K562 (cell line): ENCODE measurements around the gene RTN4. TPM values are rescaled to one million over a fixed set of nuclear protein-coding genes. Genes with fewer than 3 reads are reported as not detected.

Source experiments
- ATAC-seq: fragments of 200-7000 bp; cut with Tn5 transposase; 3 replicates; pipeline ENCODE4 v1.9.1; 2020; ENCODE audit warnings: moderate library complexity
- BruUV-seq: library from RNA; stranded (reverse); fragments of 400-500 nt; replicated peaks from 2 replicates; lab custom pipeline; 2021; lab: Mats Ljungman, UMichigan
- CTCF ChIA-PET: fragments of 300-600 bp; formaldehyde crosslinking; extraction: SDS; loops from one replicate; lab custom pipeline; 2021; ENCODE audit warnings: low intra/inter-chr PET ratio; lab: Yijun Ruan, JAX
- POLR2A ChIA-PET: fragments of 300-600, 350-650 bp; sonication (Branson Sonifier 250); formaldehyde crosslinking; extraction: SDS; loops from one replicate; lab custom pipeline; 2021; ENCODE audit warnings: antibody characterized with exemption, inconsistent platforms; lab: Yijun Ruan, JAX
- DNase-seq, 4 experiments: peaks; one replicate each; pipeline versions ENCODE4 v3.0.0 to v3.0.0-alpha.2; 2011 to 2018; ENCODE audit warnings: low spot score in 3 of 4, mixed read lengths in 3 of 4; ENCODE audit errors: extremely low read depth in 1 of 4
- FAIRE-seq: peaks from 2 replicates; lab custom pipeline; 2011; peaks lifted over from hg19 to GRCh38; lab: Jason Lieb, UNC
- H2AFZ ChIP-seq: 2 replicates; pipeline ENCODE4 v1.6.0; 2011; ENCODE audit warnings: low read depth, low read length, control low read depth, inconsistent platforms
- H3K27ac ChIP-seq: fragments of 200-600 bp; 3 replicates; pipeline ENCODE4 v1.8.0; 2011; ENCODE audit warnings: low read depth, mild to moderate bottlenecking, control low read depth, inconsistent platforms, low read length, moderate library complexity, mixed read lengths; ENCODE audit errors: extremely low read depth
- H3K27me3 ChIP-seq, 2 experiments: fragments of 300-600 bp in 1 of 2; 2 replicates in 1 of 2; 3 replicates in 1 of 2; pipeline versions ENCODE4 v1.6.0 to v1.8.0; 2011; ENCODE audit warnings: inconsistent platforms in 2 of 2, low read length in 2 of 2, mild to moderate bottlenecking in 1 of 2, mixed read lengths in 1 of 2, moderate library complexity in 1 of 2; ENCODE audit not compliant: control insufficient read depth in 2 of 2, insufficient read depth in 2 of 2
- H3K36me3 ChIP-seq: fragments of 300-600 bp; 3 replicates; pipeline ENCODE4 v1.8.0; 2011; ENCODE audit warnings: mild to moderate bottlenecking, low read length, inconsistent platforms; ENCODE audit not compliant: control insufficient read depth, insufficient read depth
- H3K4me1 ChIP-seq, 2 experiments: fragments of 200-600 bp in 1 of 2; replicated peaks in 1 of 2; 2 replicates in 1 of 2; 3 replicates in 1 of 2; pipeline versions ENCODE4 v1.5.1 to v1.8.0; 2011; ENCODE audit warnings: inconsistent platforms in 2 of 2, low read length in 2 of 2, mild to moderate bottlenecking in 1 of 2, mixed read lengths in 1 of 2, moderate library complexity in 1 of 2; ENCODE audit not compliant: control insufficient read depth in 2 of 2, insufficient read depth in 2 of 2
- H3K4me2 ChIP-seq: 2 replicates; pipeline ENCODE4 v1.6.1; 2011; ENCODE audit warnings: low read length, control low read depth, inconsistent platforms, mixed read lengths; ENCODE audit not compliant: insufficient read depth
- H3K4me3 ChIP-seq: fragments of 200-600 bp; sonication (generic), shearing (Covaris generic); 2 replicates; pipeline ENCODE4 v1.5.1; 2016; ENCODE audit warnings: control low read depth, inconsistent platforms
- H3K79me2 ChIP-seq: fragments of 200-600 bp; 3 replicates; pipeline ENCODE4 v1.8.0; 2011; ENCODE audit warnings: low read length, inconsistent platforms; ENCODE audit not compliant: control insufficient read depth, insufficient read depth
- H3K9ac ChIP-seq, 2 experiments: 2 replicates each; pipeline versions ENCODE4 v1.6.0 to v1.6.1; 2011; ENCODE audit warnings: low read depth in 2 of 2, low read length in 2 of 2, control low read depth in 1 of 2, inconsistent platforms in 1 of 2, mild to moderate bottlenecking in 1 of 2, mixed read lengths in 1 of 2; ENCODE audit not compliant: insufficient read depth in 1 of 2
- H3K9me1 ChIP-seq: one replicate; pipeline ENCODE4 v1.6.0; 2011; ENCODE audit warnings: inconsistent platforms, mild to moderate bottlenecking, low read length, moderate library complexity; ENCODE audit not compliant: control insufficient read depth, insufficient read depth
- H3K9me3 ChIP-seq: replicated peaks from 2 replicates; pipeline ENCODE4 v1.5.1; 2011; ENCODE audit warnings: low read depth, low read length, inconsistent platforms; ENCODE audit not compliant: control insufficient read depth, insufficient read depth
- H4K20me1 ChIP-seq: replicated peaks from 2 replicates; pipeline ENCODE4 v1.6.1; 2011; ENCODE audit warnings: low read length, inconsistent platforms, mixed read lengths; ENCODE audit not compliant: control insufficient read depth, insufficient read depth
- HMG20A ChIP-seq: fragments of 450-650 bp; formaldehyde crosslinking; conservative IDR thresholded peaks from 2 replicates; pipeline ENCODE4 v1.4.0; 2020; ENCODE audit warnings: mild to moderate bottlenecking, mixed read lengths
- MGA ChIP-seq: fragments of 450-650 bp; IDR thresholded peaks from 2 replicates; pipeline ENCODE4 v1.6.1; 2016; ENCODE audit warnings: mild to moderate bottlenecking, moderate library complexity
- WGBS: fragments of 100-300 bp; shearing (Covaris generic); methylation state at CpG from one replicate; pipeline ENCODE4 v1.1.6; 2016; ENCODE audit warnings: low coverage, mixed read lengths; ENCODE audit not compliant: insufficient coverage; ENCODE audit errors: missing lambda C conversion rate; 5-methylcytosine and 5-hydroxymethylcytosine counted together
- in situ Hi-C: fragments of 300-500 bp; cut with MboI; formaldehyde crosslinking; loops from 4 replicates; pipeline ENCODE4 v1.15.0; 2018; ENCODE audit warnings: inconsistent platforms, mixed read lengths
- intact Hi-C: fragments of 100-400 bp; cut with micrococcal nuclease; formaldehyde crosslinking; loops from 2 replicates; pipeline ENCODE4 v1.14.2; 2022
- polyA plus RNA-seq, 8 experiments: library from polyadenylated mRNA; depleted of rRNA in 4 of 8; stranded (reverse) in 5 of 8; unstranded in 3 of 8; fragments of >200 nt; fragmentation: Nextera tagmentation in 2 of 8; fragmentation: Illumina TruSeq in 1 of 8; extraction: Ambion mirVana in 2 of 8; extraction: Trizol in 1 of 8; gene quantifications; 2 replicates each; pipeline versions ENCODE4 v1.2.1 to v1.2.3, GENCODE V29; 2011 to 2014; ENCODE audit warnings: inconsistent platforms in 1 of 8, missing spikeins in 1 of 8
- total RNA-seq, 7 experiments: library from RNA; depleted of rRNA in 6 of 7; stranded (reverse); fragments of >200 nt in 6 of 7; fragmentation: Illumina TruSeq in 2 of 7; extraction: Trizol in 2 of 7; gene quantifications; 2 replicates each; pipeline versions ENCODE4 v1.2.1 to v1.2.3, GENCODE V29; 2011 to 2021; ENCODE audit warnings: low replicate concordance in 1 of 7

The RTN4 gene
- total and polyA plus RNA-seq, 9 of the 15 experiments (the other 6 are each of a cell fraction or from before 2014, with no cell fraction given), result 73.0 to 248 (median 116) TPM

- no peak overlapping the region for H3K9ac ChIP-seq
- peaks cover 100% of the 10 kb centered on the region for H3K79me2 ChIP-seq
- H3K27ac ChIP-seq, result no peak overlapping the region
- H3K4me3 ChIP-seq, result no peak overlapping the region
- TF ChIP-seq HMG20A (CRISPR knock-in tag) (no peak), MGA (0 out of 2 replicates have a peak, but pooled peaks have one; percentile 20)
- H3K9me1 ChIP-seq, result peaks cover 2% of the 10 kb centered on the region
- peaks cover 7 to 32% of the 10 kb centered on the region in 2 experiments; a peak in 4 of 5 replicates for H3K4me1 ChIP-seq
- no peaks in the 10 kb centered on the region for H3K27me3 ChIP-seq
- POLR2A ChIA-PET, result interaction anchor here (0.6 to 2.0 kb wide), 4 partner anchors 10 to 98 kb away, joined by 3 to 8 read pairs (median 4); no protein-coding TSS in a partner anchor
- no peaks in the 10 kb centered on the region for H3K9me3 ChIP-seq
- DNase-seq, result no peak
- H3K4me2 ChIP-seq, result no peak overlapping the region
- peaks cover 85% of the 10 kb centered on the region for H4K20me1 ChIP-seq
- CTCF ChIA-PET, result interaction anchor here (0.6 kb wide), 1 partner anchor 9 kb away, joined by 4 read pairs; no protein-coding TSS in a partner anchor
- no peak for FAIRE-seq
- no peak overlapping the region for H2AFZ ChIP-seq
- ATAC-seq, result peak; percentile 60
- in situ Hi-C loops (no loop called here), intact Hi-C loops (no loop called here)
- no TSS peak for BruUV-seq
- H3K36me3 ChIP-seq, result peaks cover 33% of the 10 kb centered on the region; the same call in 2 of the 3 replicates
- WGBS, result 74% methylated on average over 4 of the region's 4 CpGs
Observed at GRCh38 chr2:55031505-55031904, 18.7 kb downstream of the RTN4 start.
